HG03571 (cell line): ENCODE results near the gene CFAP221.
A peak's percentile ranks its signal among the peaks of the same experiment; 100 is the strongest.

Source experiments
- ATAC-seq: cut with Tn5 transposase; IDR thresholded peaks from one replicate; pipeline ENCODE4 v1.9.1; 2021; ENCODE audit not compliant: unreplicated experiment

CFAP221 gene

DNA sequence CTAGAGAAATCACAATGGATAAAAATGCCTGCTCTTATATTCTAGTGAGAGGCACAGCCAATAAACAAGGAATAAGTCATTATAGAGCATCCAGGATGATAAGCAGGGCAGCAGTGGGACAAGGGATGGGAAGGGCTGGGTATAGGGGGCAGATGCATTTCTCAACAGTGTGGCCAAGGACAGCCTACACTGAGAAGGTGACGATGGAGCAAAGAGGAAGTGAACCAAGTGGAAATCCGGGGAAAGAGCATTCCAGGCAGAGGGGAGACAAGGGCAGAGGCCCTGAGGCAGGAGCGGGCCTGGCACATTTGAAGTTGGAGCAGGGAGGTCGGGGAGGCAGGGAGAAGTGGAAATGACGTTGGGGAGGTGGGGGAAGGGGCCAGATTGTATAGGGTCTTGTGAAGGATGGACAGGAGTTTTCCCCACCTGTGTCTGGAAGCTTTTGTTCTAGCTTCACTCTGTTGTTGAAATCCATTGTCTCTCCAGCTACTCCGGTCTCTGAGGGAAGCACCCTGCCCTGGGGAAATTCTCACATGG is 152.3 kb downstream of the CFAP221 start:
- no peak for ATAC-seq

DNA sequence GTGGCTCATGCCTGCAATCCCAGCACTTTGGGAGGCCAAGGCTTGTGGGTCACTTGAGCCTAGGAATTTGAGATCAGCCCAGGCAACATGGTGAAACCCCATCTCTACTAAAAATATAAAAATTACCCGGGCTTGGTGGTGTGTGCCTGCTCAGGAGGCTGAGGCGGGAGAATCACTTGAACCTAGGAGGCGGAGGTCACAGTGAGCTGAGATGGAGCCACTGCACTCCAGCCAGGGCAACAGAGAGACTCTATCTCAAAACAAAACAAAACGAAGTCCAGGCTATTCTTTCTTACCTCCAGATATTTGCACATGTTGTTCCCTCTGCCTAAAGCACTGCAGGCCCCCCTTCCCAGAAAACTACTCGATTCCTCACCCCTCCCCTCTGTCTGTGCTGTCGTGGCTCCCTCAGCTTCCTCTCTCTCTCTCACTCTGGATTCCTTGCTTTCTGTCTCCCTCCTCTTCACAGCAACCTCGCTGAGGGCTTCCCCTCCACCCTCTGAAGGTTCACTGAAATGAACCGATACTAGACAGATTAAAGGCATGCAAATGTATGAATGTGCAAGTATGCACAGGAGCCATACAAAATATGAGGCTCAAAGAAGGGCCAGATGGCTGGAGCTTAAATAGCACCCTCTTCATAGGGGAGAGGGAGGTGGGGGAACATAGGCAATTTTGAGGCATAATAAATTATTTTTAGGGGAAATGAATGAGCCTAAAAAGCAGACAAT is 153.2 kb downstream of the CFAP221 start:
- no peak for ATAC-seq

DNA sequence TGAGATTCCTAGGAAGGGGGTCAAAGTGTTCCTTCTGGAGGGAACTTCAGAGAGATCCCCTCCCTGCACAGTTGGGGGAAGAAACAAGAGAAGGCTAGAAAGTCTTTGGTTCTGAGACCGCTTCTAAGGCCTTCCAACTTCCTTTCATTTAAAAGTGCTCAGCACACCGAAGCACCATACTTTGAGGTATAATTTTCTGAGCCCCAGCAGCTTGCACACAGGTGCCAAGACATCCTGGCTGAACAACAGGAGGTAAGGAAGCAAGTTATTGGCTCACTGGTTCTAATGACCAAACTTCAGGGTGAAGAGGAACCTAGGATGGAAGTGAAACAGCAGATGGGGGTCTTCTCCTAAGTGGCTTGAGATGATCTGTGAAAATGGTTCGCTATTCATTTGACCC is 154.0 kb downstream of the CFAP221 start:
- ATAC-seq, result no peak

GRCh38 chr2:119699016-119699606 is 154.9 kb downstream of the CFAP221 start:
- ATAC-seq, result no peak

DNA sequence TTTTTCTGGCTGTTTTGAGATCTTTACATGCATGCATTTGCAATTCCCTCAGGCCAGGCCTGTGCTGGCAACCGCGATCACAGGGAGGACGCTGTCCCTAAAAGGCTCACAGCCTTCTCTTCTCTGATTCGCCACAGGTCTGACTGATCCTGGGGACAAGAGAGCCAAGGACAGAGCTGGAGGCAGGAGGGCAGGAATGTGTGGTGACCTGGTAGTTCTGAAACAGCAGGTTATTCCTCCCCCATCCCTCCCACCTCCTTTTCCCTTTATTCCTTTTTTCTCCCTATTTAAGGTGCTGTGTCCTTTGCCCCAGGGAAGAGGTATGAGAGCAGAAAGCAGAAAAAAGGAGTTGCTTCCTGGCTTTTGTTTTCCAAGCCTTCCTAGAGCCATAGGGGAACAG is 156.6 kb downstream of the CFAP221 start:
- ATAC-seq, result no peak

DNA sequence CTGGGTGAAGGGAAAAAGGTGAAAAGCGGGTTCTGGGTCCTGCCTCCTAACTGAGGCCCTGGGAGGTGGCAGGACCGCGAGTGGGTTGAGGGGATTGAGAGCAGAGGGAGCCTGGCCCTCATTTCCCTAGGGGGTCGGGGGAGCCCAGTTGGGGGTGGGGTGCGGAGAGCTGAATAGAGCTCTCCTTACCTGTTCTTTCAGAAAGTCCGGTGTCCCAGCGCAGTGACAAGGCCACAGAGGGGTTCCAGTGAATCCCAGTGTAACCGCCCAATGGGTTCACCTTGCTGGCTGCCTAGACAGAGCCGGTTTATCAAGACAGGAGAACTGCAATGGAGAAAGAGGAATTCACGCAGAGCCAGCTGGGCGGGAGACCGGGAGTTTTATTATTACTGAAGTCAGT is 157.1 kb downstream of the CFAP221 start:
- ATAC-seq, result no peak

- ATAC-seq, result no peak
Measured at GRCh38 chr2:119702203-119702917, 158.1 kb downstream of the CFAP221 start.

DNA sequence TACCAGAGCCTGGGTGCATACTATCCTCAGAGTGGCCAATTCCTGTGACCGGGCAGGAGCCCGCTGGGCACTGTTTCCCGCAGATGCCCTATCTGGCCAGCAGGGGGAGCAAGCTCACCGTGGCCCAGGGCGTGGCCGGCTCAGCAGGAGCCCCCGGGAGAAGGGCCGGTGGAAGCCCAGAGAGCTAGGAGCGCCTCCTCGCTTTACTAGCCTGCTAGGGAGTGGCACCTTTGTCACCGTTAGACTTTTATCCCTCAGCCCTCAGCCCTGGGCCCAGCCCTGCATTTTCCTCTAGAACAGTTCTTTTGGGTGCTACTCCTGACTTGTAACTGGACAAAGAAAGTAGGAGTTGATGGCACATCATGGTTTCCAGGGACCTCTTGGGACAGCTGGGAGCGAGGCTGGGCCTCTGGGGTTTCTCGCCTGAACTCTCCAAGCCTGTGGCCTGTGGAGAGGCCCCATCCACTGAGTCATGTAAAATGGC is 158.7 kb downstream of the CFAP221 start:
- ATAC-seq, result peak; percentile 87

DNA sequence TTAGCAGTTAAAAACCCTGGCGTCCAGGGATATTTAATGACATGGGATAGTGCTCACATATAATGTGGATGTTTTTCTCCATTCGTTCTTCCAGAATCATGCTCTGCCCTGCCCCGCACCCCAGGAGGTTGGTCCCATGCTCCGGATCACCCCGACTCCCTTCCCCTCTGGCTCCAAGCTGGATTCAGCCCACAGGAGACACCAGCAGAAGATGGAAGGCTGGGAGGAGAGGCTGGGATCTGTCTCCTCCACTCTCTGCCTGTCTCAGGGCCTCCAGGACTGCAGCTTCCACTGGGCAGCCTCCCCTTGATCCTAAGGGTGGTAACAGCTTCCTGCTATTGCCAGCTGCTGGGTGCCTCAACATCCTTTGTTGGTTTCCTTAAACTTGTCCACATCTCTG is 159.3 kb downstream of the CFAP221 start:
- ATAC-seq, result no peak

DNA sequence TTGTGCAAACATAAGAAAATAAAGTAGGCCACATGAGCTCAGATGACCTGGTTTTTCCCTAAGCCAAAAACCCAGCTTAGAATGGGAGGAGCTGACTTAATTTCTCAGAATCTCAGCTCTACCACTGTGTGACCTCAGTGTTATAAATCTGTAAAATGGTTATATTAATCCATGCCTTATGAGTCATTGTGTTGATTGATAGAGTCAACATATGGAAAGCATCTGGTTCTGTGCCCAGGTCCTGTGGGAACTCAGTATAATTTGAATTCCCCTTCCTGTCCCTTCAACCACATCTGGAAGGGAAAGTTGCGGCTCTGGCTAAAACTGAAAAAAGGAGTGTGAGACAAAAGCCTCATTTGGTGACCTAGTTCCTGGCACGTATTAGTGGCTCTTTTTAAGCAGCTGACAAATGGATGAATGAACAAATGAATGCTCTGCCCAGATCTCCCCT is 160.4 kb downstream of the CFAP221 start:
- no peak for ATAC-seq

DNA sequence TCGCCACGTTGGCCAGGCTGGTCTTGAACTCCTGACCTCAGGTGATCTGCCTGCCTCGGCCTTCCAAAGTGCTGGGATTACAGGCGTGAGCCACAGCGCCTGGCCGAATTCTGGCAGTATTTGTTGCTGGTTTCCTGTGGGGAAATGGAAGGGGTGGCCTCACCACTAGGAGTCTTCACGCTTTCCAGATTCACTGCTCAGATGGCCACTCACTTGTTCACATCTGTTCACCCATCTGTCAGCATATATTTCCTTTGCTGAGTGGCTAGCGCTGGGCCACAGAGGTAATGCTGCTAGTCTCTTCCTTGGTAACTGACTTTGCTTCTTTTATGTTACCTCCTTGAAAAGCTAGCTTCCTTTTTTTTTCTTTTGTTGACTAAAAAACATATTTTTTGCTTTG is 162.0 kb downstream of the CFAP221 start:
- no peak for ATAC-seq
